ENCODE data around the gene ZNF598.

Gene ZNF598

DNA sequence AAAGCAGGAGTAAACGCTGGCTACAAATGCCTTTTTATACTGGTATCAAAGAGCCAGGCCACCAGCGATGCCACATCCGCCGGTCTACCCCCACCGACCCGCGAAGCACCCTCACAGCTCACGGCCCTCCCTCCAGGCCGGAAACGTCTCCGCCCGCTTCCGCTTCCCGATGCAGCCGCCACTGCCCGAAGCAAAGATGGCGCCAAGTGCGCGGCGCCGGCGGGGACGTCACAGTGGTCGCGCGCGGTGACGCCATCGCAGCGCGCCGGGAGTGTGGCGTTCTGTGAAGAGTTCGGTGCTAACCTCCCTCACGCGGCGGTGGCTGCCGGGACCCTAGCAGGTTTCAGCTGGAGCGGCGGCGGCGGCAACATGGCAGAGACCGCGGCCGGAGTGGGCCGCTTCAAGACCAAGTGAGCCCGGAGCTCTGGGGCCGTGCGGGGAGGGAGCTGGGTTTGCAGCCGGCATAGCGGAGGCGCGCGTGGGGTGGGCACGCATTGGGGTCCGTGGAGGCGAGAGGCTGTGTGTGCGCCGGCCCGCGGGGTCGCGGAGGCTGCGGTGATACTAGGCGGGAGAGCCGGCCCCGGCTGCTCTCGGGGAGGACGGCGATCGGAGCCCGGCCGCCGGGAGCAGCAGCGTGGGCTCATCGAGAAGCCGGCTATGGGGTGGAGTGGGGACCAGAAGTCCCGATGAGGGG is 37.7 kb downstream of the ZNF598 start, which contains the start of gene TBL3 (continued):
- TF ChIP-seq ZNF280D (tag by site-specific recombination; IDR thresholded peaks at IDR 0.05) = no peak
- peak; percentile 68 for TF ChIP-seq HIC1 (tag by site-specific recombination; IDR thresholded peaks at IDR 0.05)
- no peak for TF ChIP-seq ZNF571 (tag by site-specific recombination; IDR thresholded peaks at IDR 0.05)
- TF ChIP-seq GLIS2 (tag by site-specific recombination; IDR thresholded peaks at IDR 0.05) = peak; percentile 91
- TF ChIP-seq ZNF202 (tag by site-specific recombination; IDR thresholded peaks at IDR 0.05; ENCODE audit: borderline replicate concordance) = no peak
- TF ChIP-seq HOXD13 (CRISPR knock-in tag; IDR thresholded peaks at IDR 0.05; ENCODE audit: borderline replicate concordance) = no peak
- no peak for TF ChIP-seq ZNF138 (tag by site-specific recombination; IDR thresholded peaks at IDR 0.05; ENCODE audit: borderline replicate concordance)
- no peak for TF ChIP-seq ZNF302 (tag by site-specific recombination; IDR thresholded peaks at IDR 0.05; ENCODE audit: low read depth)
- no peak for TF ChIP-seq ZNF621 (tag by site-specific recombination; IDR thresholded peaks at IDR 0.05)
- no peak for TF ChIP-seq ZNF112 (tag by site-specific recombination; IDR thresholded peaks at IDR 0.05)
- TF ChIP-seq ZXDB (tag by site-specific recombination; IDR thresholded peaks at IDR 0.05) = peak; percentile 98
- TF ChIP-seq ZNF391 (tag by site-specific recombination; IDR thresholded peaks at IDR 0.05; ENCODE audit: borderline replicate concordance, low read depth) = peak; percentile 84; the same call in 1 of the 2 replicates
- 0 out of 2 replicates have a peak, but pooled peaks have one; percentile 48 for TF ChIP-seq ZIC2 (tag by site-specific recombination; IDR thresholded peaks at IDR 0.05)
- TF ChIP-seq, protein P1, sequence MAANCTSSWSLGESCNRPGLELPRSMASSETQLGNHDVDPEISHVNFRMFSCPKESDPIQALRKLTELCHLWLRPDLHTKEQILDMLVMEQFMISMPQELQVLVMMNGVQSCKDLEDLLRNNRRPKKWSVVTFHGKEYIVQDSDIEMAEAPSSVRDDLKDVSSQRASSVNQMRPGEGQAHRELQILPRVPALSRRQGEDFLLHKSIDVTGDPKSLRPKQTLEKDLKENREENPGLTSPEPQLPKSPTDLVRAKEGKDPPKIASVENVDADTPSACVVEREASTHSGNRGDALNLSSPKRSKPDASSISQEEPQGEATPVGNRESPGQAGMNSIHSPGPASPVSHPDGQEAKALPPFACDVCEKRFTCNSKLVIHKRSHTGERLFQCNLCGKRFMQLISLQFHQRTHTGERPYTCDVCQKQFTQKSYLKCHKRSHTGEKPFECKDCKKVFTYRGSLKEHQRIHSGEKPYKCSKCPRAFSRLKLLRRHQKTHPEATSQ (tag by site-specific recombination; IDR thresholded peaks at IDR 0.05) = no peak
- no peak for TF ChIP-seq ZNF211 (tag by site-specific recombination; IDR thresholded peaks at IDR 0.05; ENCODE audit: low read depth)
- TF ChIP-seq ZNF266 (tag by site-specific recombination; IDR thresholded peaks at IDR 0.05; ENCODE audit: low read depth) = no peak
- TF ChIP-seq ZNF658 (tag by site-specific recombination; IDR thresholded peaks at IDR 0.05) = no peak
- TF ChIP-seq, protein P2, sequence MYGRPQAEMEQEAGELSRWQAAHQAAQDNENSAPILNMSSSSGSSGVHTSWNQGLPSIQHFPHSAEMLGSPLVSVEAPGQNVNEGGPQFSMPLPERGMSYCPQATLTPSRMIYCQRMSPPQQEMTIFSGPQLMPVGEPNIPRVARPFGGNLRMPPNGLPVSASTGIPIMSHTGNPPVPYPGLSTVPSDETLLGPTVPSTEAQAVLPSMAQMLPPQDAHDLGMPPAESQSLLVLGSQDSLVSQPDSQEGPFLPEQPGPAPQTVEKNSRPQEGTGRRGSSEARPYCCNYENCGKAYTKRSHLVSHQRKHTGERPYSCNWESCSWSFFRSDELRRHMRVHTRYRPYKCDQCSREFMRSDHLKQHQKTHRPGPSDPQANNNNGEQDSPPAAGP (tag by site-specific recombination; IDR thresholded peaks at IDR 0.05) = peak; percentile 98
- peak; percentile 88 for TF ChIP-seq ZNF324 (tag by site-specific recombination; IDR thresholded peaks at IDR 0.05)
- TF ChIP-seq, protein P3, sequence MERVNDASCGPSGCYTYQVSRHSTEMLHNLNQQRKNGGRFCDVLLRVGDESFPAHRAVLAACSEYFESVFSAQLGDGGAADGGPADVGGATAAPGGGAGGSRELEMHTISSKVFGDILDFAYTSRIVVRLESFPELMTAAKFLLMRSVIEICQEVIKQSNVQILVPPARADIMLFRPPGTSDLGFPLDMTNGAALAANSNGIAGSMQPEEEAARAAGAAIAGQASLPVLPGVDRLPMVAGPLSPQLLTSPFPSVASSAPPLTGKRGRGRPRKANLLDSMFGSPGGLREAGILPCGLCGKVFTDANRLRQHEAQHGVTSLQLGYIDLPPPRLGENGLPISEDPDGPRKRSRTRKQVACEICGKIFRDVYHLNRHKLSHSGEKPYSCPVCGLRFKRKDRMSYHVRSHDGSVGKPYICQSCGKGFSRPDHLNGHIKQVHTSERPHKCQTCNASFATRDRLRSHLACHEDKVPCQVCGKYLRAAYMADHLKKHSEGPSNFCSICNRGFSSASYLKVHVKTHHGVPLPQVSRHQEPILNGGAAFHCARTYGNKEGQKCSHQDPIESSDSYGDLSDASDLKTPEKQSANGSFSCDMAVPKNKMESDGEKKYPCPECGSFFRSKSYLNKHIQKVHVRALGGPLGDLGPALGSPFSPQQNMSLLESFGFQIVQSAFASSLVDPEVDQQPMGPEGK (tag by site-specific recombination; IDR thresholded peaks at IDR 0.05) = peak; percentile 95
- no peak; the same call in 1 of the 2 replicates for TF ChIP-seq ZNF449 (tag by site-specific recombination; IDR thresholded peaks at IDR 0.05)
- TF ChIP-seq, protein P4, sequence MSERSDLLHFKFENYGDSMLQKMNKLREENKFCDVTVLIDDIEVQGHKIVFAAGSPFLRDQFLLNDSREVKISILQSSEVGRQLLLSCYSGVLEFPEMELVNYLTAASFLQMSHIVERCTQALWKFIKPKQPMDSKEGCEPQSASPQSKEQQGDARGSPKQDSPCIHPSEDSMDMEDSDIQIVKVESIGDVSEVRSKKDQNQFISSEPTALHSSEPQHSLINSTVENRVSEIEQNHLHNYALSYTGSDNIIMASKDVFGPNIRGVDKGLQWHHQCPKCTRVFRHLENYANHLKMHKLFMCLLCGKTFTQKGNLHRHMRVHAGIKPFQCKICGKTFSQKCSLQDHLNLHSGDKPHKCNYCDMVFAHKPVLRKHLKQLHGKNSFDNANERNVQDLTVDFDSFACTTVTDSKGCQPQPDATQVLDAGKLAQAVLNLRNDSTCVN (tag by site-specific recombination; optimal IDR thresholded peaks at IDR 0.05) = peak; percentile 100
- TF ChIP-seq ZBTB48 (tag by site-specific recombination; IDR thresholded peaks at IDR 0.05) = peak; percentile 10; the same call in 1 of the 2 replicates
